Neural cell (in vitro differentiated cells): ENCODE data around the gene CHD6. TPM values are rescaled to one million over a fixed set of nuclear protein-coding genes. Genes with fewer than 3 reads are reported as not detected.

Experiments
- H2AFZ ChIP-seq: fragments of 200-600, 300-800 bp; sonication (generic), shearing (Covaris generic); 2 replicates; pipeline ENCODE4 v1.6.0; 2014; ENCODE audit warnings: low read depth, mild to moderate bottlenecking, antibody characterized with exemption, low read length, moderate library complexity
- H3F3A ChIP-seq: fragments of 200-600 bp; shearing (Covaris generic); 2 replicates; pipeline ENCODE4 v1.6.1; 2016; ENCODE audit warnings: mild to moderate bottlenecking, moderate library complexity, mixed read lengths, antibody characterized with exemption, low read length; ENCODE audit not compliant: insufficient read depth, poor library complexity, severe bottlenecking
- H3K27ac ChIP-seq: fragments of 200-600, 300-800 bp; sonication (generic), shearing (Covaris generic); 2 replicates; pipeline ENCODE4 v1.5.1; 2014; ENCODE audit warnings: mild to moderate bottlenecking, low read length, moderate library complexity
- H3K27me3 ChIP-seq: fragments of 300-800, 200-600 bp; sonication (generic), shearing (Covaris generic); 2 replicates; pipeline ENCODE4 v1.6.0; 2014; ENCODE audit warnings: mild to moderate bottlenecking, low read depth, low read length, moderate library complexity; ENCODE audit not compliant: insufficient read depth
- H3K36me3 ChIP-seq: fragments of 300-800, 200-600 bp; sonication (generic), shearing (Covaris generic); 2 replicates; pipeline ENCODE4 v1.5.1; 2014; ENCODE audit warnings: mild to moderate bottlenecking, antibody characterized with exemption, low read length, moderate library complexity; ENCODE audit not compliant: insufficient read depth
- H3K4me2 ChIP-seq: fragments of 300-800, 200-600 bp; sonication (generic), shearing (Covaris generic); 2 replicates; pipeline ENCODE4 v1.6.0; 2014; ENCODE audit warnings: mild to moderate bottlenecking, low read length
- H3K4me3 ChIP-seq: fragments of 300-800, 200-600 bp; sonication (generic), shearing (Covaris generic); 2 replicates; pipeline ENCODE4 v1.5.1; 2014; ENCODE audit warnings: mild to moderate bottlenecking, low read length, moderate library complexity
- H3K79me2 ChIP-seq: fragments of 200-600 bp; shearing (Covaris generic); replicated peaks from 2 replicates; pipeline ENCODE4 v1.6.0; 2014; ENCODE audit warnings: mild to moderate bottlenecking, low read length, moderate library complexity; ENCODE audit not compliant: insufficient read depth
- H3K9ac ChIP-seq: fragments of 300-800, 200-600 bp; sonication (generic), shearing (Covaris generic); 2 replicates; pipeline ENCODE4 v1.6.1; 2016; ENCODE audit warnings: mild to moderate bottlenecking, low read length, mixed read lengths
- H3K9me2 ChIP-seq: fragments of 200-600 bp; shearing (Covaris generic); 2 replicates; pipeline ENCODE4 v1.6.1; 2016; ENCODE audit warnings: mild to moderate bottlenecking, low read length, mixed read lengths; ENCODE audit not compliant: insufficient read depth
- H3K9me3 ChIP-seq: fragments of 200-600, 300-800 bp; sonication (generic), shearing (Covaris generic); 2 replicates; pipeline ENCODE4 v1.6.1; 2016; ENCODE audit warnings: mild to moderate bottlenecking, mixed run types, low read length, moderate library complexity, mixed read lengths
- H4K20me1 ChIP-seq: fragments of 200-600 bp; shearing (Covaris generic); 2 replicates; pipeline ENCODE4 v1.6.1; 2016; ENCODE audit warnings: mild to moderate bottlenecking, mixed run types; ENCODE audit not compliant: insufficient read depth
- CTCF ChIP-seq: fragments of 450-650 bp; IDR thresholded peaks from 2 replicates; pipeline ENCODE4 v1.5.1; 2014; ENCODE audit warnings: antibody characterized with exemption, mild to moderate bottlenecking, moderate library complexity; ENCODE audit not compliant: poor library complexity, severe bottlenecking
- EP300 ChIP-seq: fragments of 450-650 bp; conservative IDR thresholded peaks from 2 replicates; pipeline ENCODE4 v1.6.1; 2014; ENCODE audit warnings: antibody characterized with exemption, mild to moderate bottlenecking, moderate library complexity; ENCODE audit not compliant: poor library complexity, severe bottlenecking
- EZH2 ChIP-seq: fragments of 200-600, 300-800 bp; shearing (Covaris generic), sonication (generic); IDR thresholded peaks from 2 replicates; pipeline ENCODE4 v1.6.1; 2014; ENCODE audit warnings: antibody characterized with exemption, low read length, borderline replicate concordance, mild to moderate bottlenecking; ENCODE audit not compliant: insufficient read depth, poor library complexity, severe bottlenecking
- MXI1 ChIP-seq: fragments of 450-650 bp; conservative IDR thresholded peaks from 2 replicates; pipeline ENCODE4 v1.6.1; 2014; ENCODE audit warnings: antibody characterized with exemption, mild to moderate bottlenecking; ENCODE audit not compliant: poor library complexity, severe bottlenecking
- POLR2AphosphoS5 ChIP-seq: IDR thresholded peaks from 2 replicates; pipeline ENCODE4 v1.6.1; 2012
- RAD21 ChIP-seq: fragments of 450-650 bp; conservative IDR thresholded peaks from 2 replicates; pipeline ENCODE4 v1.6.1; 2014; ENCODE audit warnings: antibody characterized with exemption, mild to moderate bottlenecking, moderate library complexity
- REST ChIP-seq: IDR thresholded peaks from 2 replicates; pipeline ENCODE4 v1.6.1; 2012; ENCODE audit warnings: borderline replicate concordance
- SMC3 ChIP-seq: fragments of 450-650 bp; conservative IDR thresholded peaks from 2 replicates; pipeline ENCODE4 v1.6.1; 2014; ENCODE audit warnings: antibody characterized with exemption, mild to moderate bottlenecking, moderate library complexity; ENCODE audit not compliant: poor library complexity
- TAF1 ChIP-seq: IDR thresholded peaks from 2 replicates; pipeline ENCODE4 v1.6.1; 2012; ENCODE audit warnings: low read depth
- polyA plus RNA-seq: library from polyadenylated mRNA; depleted of rRNA; stranded (reverse); fragments of >200 nt; gene quantifications from 2 replicates; pipeline ENCODE4 v1.2.3, GENCODE V29; 2014

CHD6 gene
- polyA plus RNA-seq, 1 donor from 2014 or later, result 22.9 TPM

- no peak overlapping the region for H2AFZ ChIP-seq
- no peak overlapping the region for H3K4me2 ChIP-seq
- no peak overlapping the region for H3K4me3 ChIP-seq
- peaks cover 6% of the 10 kb centered on the region for H3K9me3 ChIP-seq
- TF ChIP-seq POLR2AphosphoS5 (no peak), EZH2 (no peak), CTCF (no peak), REST (no peak), TAF1 (no peak), EP300 (no peak), RAD21 (no peak), SMC3 (no peak), MXI1 (no peak)
- no peaks in the 10 kb centered on the region for H3F3A ChIP-seq
- H3K9me2 ChIP-seq, result no peaks in the 10 kb centered on the region
- no peaks in the 10 kb centered on the region for H3K27me3 ChIP-seq
- H3K79me2 ChIP-seq, result peaks cover 10% of the 10 kb centered on the region
- no peak overlapping the region for H3K9ac ChIP-seq
- no peak overlapping the region for H3K27ac ChIP-seq
- no peaks in the 10 kb centered on the region for H4K20me1 ChIP-seq
- no peaks in the 10 kb centered on the region for H3K36me3 ChIP-seq
Observed at GRCh38 chr20:41533537-41534136, 84.5 kb downstream of the CHD6 start.

- no peaks in the 10 kb centered on the region for H3K27me3 ChIP-seq
- TF ChIP-seq REST, result no peak
- no peak for TF ChIP-seq EZH2
- TF ChIP-seq MXI1, result no peak
- TF ChIP-seq EP300, result no peak
- no peak for TF ChIP-seq RAD21
- TF ChIP-seq POLR2AphosphoS5, result no peak
- no peak for TF ChIP-seq TAF1
- no peak for TF ChIP-seq SMC3
- TF ChIP-seq CTCF, result no peak
- no peaks in the 10 kb centered on the region for H3K9me2 ChIP-seq
- H3K9ac ChIP-seq, result no peak overlapping the region
- H2AFZ ChIP-seq, result no peak overlapping the region
- no peaks in the 10 kb centered on the region for H3F3A ChIP-seq
- H3K27ac ChIP-seq, result no peak overlapping the region
- H3K4me3 ChIP-seq, result no peak overlapping the region
- H3K4me2 ChIP-seq, result no peak overlapping the region
- peaks cover 10% of the 10 kb centered on the region for H3K79me2 ChIP-seq
- H3K36me3 ChIP-seq, result no peaks in the 10 kb centered on the region
- H4K20me1 ChIP-seq, result no peaks in the 10 kb centered on the region
- peaks cover 6% of the 10 kb centered on the region for H3K9me3 ChIP-seq
Observed at GRCh38 chr20:41532935-41533334, 85.2 kb downstream of the CHD6 start.
